HG03354 (cell line): ENCODE data around the gene KIRREL2.
"Not testable (repeated sequence)": the region's sequence is repeated elsewhere in the genome, so short reads cannot be mapped to it uniquely, and the experiment has no call there.

Experiments used
- ATAC-seq: cut with Tn5 transposase; IDR thresholded peaks from one replicate; pipeline ENCODE4 v1.9.1; 2021; ENCODE audit warnings: mild to moderate bottlenecking; ENCODE audit not compliant: unreplicated experiment, poor library complexity, severe bottlenecking

Gene KIRREL2

DNA sequence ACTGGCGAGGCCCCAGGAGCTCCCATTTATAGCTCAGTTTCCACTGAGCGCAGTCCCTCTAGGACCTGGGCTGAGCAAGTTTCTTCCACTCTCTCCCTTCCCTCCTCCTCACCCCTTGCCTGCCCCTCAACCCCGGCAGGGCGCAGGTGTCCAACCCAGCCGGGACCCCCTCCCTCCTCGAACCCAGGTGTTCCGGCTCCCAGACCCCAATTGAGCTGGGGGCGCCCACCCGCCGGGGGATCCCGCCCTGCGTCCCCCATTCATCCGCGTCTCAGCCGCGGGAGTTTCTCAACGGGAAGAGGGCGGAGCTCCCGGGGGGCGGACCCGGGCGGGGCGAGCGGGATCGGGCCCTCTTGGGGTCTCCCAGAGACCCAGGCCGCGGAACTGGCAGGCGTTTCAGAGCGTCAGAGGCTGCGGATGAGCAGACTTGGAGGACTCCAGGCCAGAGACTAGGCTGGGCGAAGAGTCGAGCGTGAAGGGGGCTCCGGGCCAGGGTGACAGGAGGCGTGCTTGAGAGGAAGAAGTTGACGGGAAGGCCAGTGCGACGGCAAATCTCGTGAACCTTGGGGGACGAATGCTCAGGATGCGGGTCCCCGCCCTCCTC lies at the start of gene KIRREL2:
Gene KIRREL2, plus strand, starts transcription at position 366 of the 604 bp plus-strand sequence. Its CDS starts 209 bp downstream, at position 575.
- no peak for ATAC-seq

GRCh38 chr19:35807633-35808032 lies 49.1 kb upstream of the KIRREL2 start:
- no peak for ATAC-seq

GRCh38 chr19:35811317-35812219 lies 45.1 kb upstream of the KIRREL2 start:
- no peak for ATAC-seq

- ATAC-seq, result no peak
Observed at GRCh38 chr19:35812220-35813042, 44.3 kb upstream of the KIRREL2 start, which contains the start of gene PRODH2. Gene PRODH2 (minus strand): TSS chr19:35812845. CDS start chr19:35812805, 40 bp downstream.

DNA sequence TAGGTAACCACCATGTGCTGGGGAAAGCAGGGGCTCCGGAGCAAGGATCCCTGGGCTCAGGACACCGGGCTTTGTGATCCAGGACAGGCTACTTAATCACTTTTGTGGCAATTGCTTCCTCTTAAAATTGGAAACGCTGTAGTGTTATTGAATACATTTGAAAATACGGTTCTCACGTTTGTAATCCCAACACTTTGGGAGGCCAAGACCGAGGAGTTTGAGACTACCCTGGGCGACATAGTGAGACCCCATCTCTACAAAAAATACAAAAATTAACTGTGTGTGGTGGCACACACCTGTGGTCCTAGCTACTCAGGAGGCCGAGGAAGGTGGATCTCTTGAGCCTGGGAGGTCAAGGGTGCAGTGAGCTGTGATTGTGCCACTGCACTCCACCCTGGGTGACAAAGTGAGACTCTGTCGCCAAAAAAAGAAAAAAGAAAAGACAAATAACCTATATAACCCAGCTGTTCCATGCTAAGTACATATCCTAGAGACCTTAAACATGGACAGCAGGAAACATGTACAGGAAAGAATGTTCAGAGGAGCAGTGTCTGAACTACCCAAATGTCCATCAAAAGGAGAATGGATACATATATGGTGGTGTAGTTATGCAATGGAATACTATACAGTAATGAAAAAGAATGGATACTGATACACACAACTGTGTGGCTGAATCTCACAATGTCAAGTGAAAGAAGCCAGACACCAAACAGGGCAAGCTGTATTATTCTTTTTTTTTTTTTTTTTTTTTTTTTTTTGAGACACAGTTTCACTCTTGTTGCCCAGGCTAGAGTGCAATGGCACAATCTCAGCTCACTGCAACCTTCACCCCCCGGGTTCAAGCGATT lies 43.4 kb upstream of the KIRREL2 start:
- no peak for ATAC-seq

- ATAC-seq, result no peak
Observed at GRCh38 chr19:35816262-35816661, 40.4 kb upstream of the KIRREL2 start.

DNA sequence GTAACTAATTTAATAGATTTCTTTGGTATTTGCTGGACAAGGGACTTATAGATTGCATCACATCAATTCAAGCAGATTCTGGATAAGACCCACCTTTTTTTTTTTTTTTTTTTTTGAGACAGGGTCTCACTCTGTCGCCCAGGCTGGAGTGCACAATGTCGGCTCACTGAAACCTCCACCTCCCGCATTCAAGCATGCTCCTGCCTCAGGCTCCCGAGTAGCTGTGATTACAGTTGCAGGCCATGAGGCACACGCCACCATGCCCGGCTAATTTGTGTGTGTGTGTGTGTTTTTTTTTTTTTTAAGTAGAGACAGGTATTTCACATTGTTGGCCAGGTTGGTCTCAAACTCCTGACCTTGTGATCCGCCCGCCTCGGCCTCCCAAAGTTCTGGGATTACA lies 39.9 kb upstream of the KIRREL2 start:
- no peak for ATAC-seq

DNA sequence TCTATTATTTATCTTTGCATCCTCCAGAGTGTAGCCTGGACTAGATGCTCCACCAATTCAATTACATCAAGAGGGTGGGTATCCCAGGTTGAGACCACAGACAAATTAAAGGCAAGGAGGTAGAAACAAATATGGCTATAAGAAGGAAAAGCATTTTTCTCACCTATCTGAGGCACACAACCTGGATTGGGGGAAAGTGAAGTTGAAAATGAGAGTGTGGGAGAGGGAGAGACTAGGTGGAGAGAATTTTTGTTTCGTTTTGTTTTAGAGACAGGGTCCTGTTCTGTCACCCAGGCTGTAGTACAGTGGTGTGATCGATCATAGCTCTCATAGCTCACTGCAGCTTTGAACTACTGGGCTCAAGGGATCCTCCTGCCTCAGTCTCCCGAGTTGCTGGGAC lies 38.3 kb upstream of the KIRREL2 start:
- no peak for ATAC-seq

DNA sequence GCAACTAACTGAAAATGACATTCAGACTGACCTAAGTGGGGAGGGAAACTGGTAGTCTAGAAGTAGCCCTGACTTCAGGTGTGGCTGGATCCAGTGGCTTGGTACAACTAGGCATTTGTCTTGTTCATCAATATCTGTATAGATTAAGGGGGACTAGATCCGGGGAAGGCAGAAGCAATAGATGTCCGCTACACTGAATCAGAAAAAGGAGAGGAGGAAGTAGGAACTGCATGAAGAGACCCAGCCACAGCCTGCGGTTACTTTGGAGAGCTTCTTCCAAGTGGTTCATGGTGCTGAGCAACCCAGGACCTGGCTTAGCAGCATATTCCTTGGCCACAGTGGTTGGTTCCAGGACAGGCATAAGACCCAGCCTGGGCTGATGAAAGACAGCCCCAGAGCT lies 34.1 kb upstream of the KIRREL2 start:
- ATAC-seq, result no peak

DNA sequence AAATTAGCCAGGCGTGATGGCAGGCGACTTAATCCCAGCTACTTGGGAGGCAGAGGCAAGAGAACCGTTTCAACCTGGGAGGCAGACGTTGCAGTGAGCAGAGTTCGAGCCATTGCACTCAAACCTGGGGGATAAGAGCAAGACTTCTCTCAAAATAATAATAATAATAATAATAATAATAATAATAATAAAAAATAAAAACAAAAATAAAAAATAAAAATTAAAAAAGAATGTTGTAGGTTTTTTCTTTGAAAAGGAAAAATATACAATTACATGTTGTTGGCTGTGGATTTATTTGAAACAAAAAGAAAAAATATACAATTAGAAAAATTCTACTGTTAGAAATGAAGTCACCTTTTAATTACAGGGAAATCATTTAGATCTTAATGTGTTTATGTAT lies 32.6 kb upstream of the KIRREL2 start:
- no peak for ATAC-seq

DNA sequence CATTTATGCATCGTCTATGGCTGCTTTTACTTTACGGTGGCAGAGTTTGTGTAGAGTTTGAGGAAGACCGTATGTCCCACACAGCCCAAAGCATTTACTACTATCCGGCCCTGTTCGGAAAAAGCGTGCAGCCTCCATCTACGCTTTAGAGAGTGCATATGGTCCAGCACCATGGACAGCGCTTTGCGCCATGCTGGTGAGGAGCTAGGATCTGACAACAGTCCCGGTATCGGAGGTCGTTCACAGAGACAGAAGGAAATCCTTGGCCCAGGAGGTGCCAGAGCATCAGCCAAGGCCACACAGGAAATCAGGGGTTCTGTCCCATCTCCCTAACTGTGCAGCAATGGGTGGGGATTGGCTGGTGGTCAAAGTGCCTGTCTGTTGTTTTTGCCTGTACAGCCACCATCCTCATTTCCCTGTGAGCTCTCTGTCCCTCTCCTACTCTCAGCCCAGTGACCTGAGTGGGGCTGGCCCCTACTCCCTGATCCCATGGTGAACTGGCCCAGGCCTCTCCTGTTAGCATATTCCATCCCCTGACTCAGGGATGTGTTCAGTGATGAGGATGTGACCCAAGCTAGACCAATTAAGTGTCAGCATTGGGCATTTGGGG lies 27.9 kb upstream of the KIRREL2 start:
- ATAC-seq, result no peak

DNA sequence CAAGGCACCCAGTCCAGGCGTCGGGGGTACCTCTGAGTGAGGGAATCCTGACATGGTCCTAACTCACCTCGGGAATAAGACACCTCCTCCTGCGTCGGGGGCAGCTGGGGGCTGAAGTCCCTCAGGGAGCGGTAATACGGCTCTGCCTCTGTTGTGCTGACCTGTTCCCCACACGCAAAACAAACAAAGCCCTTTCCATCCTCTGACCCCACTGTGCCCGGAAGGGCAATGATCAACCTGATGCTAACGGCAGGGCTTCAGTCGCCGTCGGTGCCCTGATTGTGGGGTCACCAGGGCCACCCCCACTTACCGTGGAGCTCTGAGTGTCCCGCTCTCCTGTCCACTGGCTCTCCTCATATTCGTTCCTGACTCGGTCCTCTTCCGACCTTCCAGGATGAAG lies 25.7 kb upstream of the KIRREL2 start:
- ATAC-seq, result no peak

DNA sequence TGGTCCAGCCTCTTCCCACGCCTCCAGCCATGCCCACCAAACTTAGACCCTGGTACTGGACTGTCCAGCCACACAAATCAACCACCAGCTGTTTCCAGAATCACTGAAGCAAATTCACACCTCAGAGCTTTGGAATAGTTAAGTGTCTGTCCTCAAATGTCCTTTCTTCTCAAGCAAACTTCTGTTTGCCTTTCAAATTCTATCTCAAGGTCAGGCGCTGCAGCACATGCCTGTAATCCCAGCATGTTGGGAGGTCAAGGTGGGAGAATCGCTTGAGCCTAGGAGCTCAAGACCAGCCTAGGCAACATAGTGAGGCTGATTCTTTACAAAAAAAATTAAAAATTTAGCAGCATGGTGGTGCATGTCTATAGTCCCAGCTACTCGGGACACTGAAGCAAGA lies 24.7 kb upstream of the KIRREL2 start:
- no peak for ATAC-seq

DNA sequence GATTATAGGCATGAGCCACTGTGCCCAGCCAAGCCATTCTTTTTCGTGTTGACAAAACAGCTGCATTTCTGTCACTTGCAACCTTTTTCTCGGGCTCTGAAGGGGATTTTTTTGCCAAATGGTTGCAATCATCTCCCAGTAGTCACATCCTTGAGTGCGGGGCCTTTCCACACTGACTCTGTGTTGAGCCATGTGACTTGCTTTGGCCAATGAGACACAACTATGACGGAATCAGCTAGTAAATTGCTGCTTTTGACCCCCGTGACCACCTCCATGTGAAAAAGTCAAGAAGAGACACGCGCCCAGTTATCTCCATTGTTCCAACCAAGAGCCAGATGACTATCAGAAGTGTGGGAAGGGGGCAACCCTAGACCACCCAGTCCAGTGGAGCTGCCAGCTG lies 22.7 kb upstream of the KIRREL2 start:
- ATAC-seq, result no peak

DNA sequence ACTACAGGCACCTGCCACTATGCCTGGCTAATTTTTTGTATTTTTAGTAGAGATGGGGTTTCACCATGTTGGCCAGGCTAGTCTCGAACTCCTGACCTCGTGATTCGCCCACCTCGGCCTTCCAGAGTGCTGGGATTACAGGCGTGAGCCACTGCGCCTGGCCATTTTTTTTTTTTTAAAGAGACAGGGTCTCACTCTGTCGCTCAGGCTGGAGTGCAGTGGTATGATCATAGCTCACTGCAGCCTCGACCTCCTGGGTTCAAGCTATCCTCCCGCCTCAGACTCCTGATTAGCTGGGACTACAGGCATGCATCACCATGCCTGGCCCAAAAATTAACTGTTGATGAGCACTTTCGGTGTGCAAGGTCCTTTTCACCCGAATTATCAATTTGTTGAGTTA lies 20.6 kb upstream of the KIRREL2 start:
- ATAC-seq, result not testable (repeated sequence)

- no peak for ATAC-seq
Observed at GRCh38 chr19:35841961-35842595, 14.6 kb upstream of the KIRREL2 start.

GRCh38 chr19:35842666-35843272 lies 13.9 kb upstream of the KIRREL2 start:
- no peak for ATAC-seq
